SK-N-SH treated with all-trans-retinoic acid at 6 μM for 48 hours (cell line): ENCODE results near the gene FRAS1.

Source experiments
- OSR1 ChIP-seq: fragments of 250-450 bp; sonication (Bioruptor Pico); IDR thresholded peaks from 2 replicates; pipeline ENCODE4 v1.8.0; 2022; ENCODE audit warnings: moderate library complexity, mild to moderate bottlenecking, inconsistent platforms
- TF ChIP-seq, protein P1 (sequence below): fragments of 250-450 bp; sonication (Bioruptor Pico); IDR thresholded peaks from 2 replicates; pipeline ENCODE4 v1.8.0; 2020; ENCODE audit warnings: mild to moderate bottlenecking, moderate library complexity, borderline replicate concordance
- TF ChIP-seq, protein P2 (sequence below): fragments of 250-450 bp; sonication (Bioruptor Pico); IDR thresholded peaks from 2 replicates; pipeline ENCODE4 v1.5.0; 2020; ENCODE audit warnings: mild to moderate bottlenecking, moderate library complexity

DNA sequence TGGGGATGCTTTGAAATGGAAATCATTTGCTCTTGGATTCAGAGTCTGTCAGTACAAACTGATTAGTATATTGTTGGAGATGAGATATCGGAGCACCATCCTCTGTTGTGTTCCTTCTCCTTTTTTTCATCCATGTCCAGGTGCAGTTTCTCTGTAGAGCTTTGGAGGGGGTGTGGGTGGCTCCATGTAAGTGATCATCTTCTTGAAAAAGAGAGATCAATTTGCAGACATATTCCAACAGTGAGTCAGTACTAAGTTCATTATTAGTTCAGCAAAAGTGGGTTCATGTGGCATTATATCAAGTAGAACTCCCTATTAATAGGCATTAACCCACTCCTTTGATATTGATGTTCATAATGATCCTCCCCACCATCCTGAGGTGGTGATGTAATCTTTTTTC, 18.9 kb downstream of the FRAS1 start:
- TF ChIP-seq, protein P1, sequence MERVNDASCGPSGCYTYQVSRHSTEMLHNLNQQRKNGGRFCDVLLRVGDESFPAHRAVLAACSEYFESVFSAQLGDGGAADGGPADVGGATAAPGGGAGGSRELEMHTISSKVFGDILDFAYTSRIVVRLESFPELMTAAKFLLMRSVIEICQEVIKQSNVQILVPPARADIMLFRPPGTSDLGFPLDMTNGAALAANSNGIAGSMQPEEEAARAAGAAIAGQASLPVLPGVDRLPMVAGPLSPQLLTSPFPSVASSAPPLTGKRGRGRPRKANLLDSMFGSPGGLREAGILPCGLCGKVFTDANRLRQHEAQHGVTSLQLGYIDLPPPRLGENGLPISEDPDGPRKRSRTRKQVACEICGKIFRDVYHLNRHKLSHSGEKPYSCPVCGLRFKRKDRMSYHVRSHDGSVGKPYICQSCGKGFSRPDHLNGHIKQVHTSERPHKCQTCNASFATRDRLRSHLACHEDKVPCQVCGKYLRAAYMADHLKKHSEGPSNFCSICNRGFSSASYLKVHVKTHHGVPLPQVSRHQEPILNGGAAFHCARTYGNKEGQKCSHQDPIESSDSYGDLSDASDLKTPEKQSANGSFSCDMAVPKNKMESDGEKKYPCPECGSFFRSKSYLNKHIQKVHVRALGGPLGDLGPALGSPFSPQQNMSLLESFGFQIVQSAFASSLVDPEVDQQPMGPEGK (CRISPR knock-in tag): no peak
- TF ChIP-seq, protein P2, sequence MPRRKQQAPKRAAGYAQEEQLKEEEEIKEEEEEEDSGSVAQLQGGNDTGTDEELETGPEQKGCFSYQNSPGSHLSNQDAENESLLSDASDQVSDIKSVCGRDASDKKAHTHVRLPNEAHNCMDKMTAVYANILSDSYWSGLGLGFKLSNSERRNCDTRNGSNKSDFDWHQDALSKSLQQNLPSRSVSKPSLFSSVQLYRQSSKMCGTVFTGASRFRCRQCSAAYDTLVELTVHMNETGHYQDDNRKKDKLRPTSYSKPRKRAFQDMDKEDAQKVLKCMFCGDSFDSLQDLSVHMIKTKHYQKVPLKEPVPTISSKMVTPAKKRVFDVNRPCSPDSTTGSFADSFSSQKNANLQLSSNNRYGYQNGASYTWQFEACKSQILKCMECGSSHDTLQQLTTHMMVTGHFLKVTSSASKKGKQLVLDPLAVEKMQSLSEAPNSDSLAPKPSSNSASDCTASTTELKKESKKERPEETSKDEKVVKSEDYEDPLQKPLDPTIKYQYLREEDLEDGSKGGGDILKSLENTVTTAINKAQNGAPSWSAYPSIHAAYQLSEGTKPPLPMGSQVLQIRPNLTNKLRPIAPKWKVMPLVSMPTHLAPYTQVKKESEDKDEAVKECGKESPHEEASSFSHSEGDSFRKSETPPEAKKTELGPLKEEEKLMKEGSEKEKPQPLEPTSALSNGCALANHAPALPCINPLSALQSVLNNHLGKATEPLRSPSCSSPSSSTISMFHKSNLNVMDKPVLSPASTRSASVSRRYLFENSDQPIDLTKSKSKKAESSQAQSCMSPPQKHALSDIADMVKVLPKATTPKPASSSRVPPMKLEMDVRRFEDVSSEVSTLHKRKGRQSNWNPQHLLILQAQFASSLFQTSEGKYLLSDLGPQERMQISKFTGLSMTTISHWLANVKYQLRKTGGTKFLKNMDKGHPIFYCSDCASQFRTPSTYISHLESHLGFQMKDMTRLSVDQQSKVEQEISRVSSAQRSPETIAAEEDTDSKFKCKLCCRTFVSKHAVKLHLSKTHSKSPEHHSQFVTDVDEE: no peak
- TF ChIP-seq OSR1 (CRISPR knock-in tag): no peak
